Spleen (tissue), 7 donors: ENCODE measurements around the gene AQP1.

ENCODE experiments used
- POLR2AphosphoS5 ChIP-seq, 3 donors: sonication (generic); formaldehyde crosslinking; IDR thresholded peaks; one replicate each; pipeline ENCODE4 v1.5.1; 2017; ENCODE audit warnings: antibody characterized with exemption in 3 of 3
- TF ChIP-seq, protein P1 (sequence below), 11 experiments: fragments of 200-600 bp in 7 of 11; fragments of 450-650 bp in 4 of 11; sonication (generic) in 4 of 11; IDR thresholded peaks in 8 of 11; conservative IDR thresholded peaks in 3 of 11; 1 replicate in 7 of 11; 2 replicates in 4 of 11; pipeline versions ENCODE4 v1.4.0 to v1.8.0; 2016 to 2021; ENCODE audit warnings: antibody characterized with exemption in 11 of 11, inconsistent platforms in 4 of 11, mild to moderate bottlenecking in 1 of 11
- donor health status: DM: no; HTN: no; CAD: no; lungs with moderate emphysema.
- donor health status: DM: no; HTN: no; CAD: no.
- donor health status: DM: no; HTN: no; CAD: no.

DNA sequence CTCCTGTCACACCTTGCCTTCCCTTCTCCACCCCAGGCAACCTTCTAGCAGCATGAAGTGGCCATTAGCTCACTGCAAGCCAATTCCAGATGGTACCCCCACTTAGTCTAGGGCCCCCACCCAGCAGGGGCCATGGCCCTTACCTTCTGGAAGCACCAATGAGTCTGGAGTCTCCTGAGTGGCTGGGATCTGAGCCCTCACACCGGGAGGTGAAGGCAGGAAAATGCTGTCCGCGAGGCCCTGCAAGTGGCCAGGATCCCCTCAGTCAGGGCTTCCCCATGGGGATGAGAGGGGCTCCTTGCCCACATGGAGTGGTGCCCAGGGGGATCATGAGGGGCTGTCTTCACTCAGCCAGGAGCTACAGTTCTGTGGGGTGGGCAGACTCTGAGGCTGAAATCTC is 4.6 kb downstream of the AQP1 start:
- TF ChIP-seq, protein P1, sequence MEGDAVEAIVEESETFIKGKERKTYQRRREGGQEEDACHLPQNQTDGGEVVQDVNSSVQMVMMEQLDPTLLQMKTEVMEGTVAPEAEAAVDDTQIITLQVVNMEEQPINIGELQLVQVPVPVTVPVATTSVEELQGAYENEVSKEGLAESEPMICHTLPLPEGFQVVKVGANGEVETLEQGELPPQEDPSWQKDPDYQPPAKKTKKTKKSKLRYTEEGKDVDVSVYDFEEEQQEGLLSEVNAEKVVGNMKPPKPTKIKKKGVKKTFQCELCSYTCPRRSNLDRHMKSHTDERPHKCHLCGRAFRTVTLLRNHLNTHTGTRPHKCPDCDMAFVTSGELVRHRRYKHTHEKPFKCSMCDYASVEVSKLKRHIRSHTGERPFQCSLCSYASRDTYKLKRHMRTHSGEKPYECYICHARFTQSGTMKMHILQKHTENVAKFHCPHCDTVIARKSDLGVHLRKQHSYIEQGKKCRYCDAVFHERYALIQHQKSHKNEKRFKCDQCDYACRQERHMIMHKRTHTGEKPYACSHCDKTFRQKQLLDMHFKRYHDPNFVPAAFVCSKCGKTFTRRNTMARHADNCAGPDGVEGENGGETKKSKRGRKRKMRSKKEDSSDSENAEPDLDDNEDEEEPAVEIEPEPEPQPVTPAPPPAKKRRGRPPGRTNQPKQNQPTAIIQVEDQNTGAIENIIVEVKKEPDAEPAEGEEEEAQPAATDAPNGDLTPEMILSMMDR (IDR thresholded peaks at IDR 0.05 in 8 of 11, conservative IDR thresholded peaks at IDR 0.05 in 3 of 11), result no peak
- TF ChIP-seq POLR2AphosphoS5 (IDR thresholded peaks at IDR 0.05), result no peak
